ENCODE data around the gene LAMA2. TPM values are rescaled to one million over a fixed set of nuclear protein-coding genes. Genes with fewer than 3 reads are reported as not detected.

Gene LAMA2
- total RNA-seq, 4 donors from 2014 or later, result 1.7 to 112 (median 19.6) TPM

- 82 to 86% methylated on average over 7 of the region's 7 CpGs for WGBS, 2 donors
- no peaks in the 10 kb centered on the region for H3K9me3 ChIP-seq
- no peaks in the 10 kb centered on the region for H3K27me3 ChIP-seq
- TF ChIP-seq POLR2A (IDR thresholded peaks at IDR 0.05) (no peak), CTCF (IDR thresholded peaks at IDR 0.05) (no peak)
- H3K4me3 ChIP-seq, result no peak overlapping the region
- intact Hi-C loops (cut with DNase I), result no loop called here
- no peak for DNase-seq
- H3K4me1 ChIP-seq, result no peaks in the 10 kb centered on the region
- H3K27ac ChIP-seq, result no peak overlapping the region
- H3K36me3 ChIP-seq, result no peaks in the 10 kb centered on the region
Measured at GRCh38 chr6:129194306-129194941, 311.5 kb downstream of the LAMA2 start.

GRCh38 chr6:129195161-129195560, 312.2 kb downstream of the LAMA2 start:
- Histone ChIP-seq H3K27me3 (no peaks in the 10 kb centered on the region), H3K27ac (no peak overlapping the region), H3K4me3 (no peak overlapping the region), H3K9me3 (no peaks in the 10 kb centered on the region), H3K36me3 (no peaks in the 10 kb centered on the region), H3K4me1 (no peaks in the 10 kb centered on the region)
- TF ChIP-seq CTCF (IDR thresholded peaks at IDR 0.05), result no peak
- no peak for TF ChIP-seq POLR2A (IDR thresholded peaks at IDR 0.05)
- intact Hi-C loops (cut with DNase I), result no loop called here
- no peak for DNase-seq
- 58 to 64% methylated on average over 2 of the region's 2 CpGs for WGBS, 2 donors

- H3K4me1 ChIP-seq, result no peaks in the 10 kb centered on the region
- H3K4me3 ChIP-seq, result no peak overlapping the region
- DNase-seq, result no peak
- intact Hi-C loops (cut with DNase I), result no loop called here
- no peak overlapping the region for H3K27ac ChIP-seq
- no peaks in the 10 kb centered on the region for H3K27me3 ChIP-seq
- H3K36me3 ChIP-seq, result no peaks in the 10 kb centered on the region
- H3K9me3 ChIP-seq, result no peaks in the 10 kb centered on the region
- TF ChIP-seq POLR2A (IDR thresholded peaks at IDR 0.05) (no peak), CTCF (IDR thresholded peaks at IDR 0.05) (no peak)
Measured at GRCh38 chr6:129195643-129196042, 312.7 kb downstream of the LAMA2 start.

GRCh38 chr6:129197154-129197553, 314.2 kb downstream of the LAMA2 start:
- Histone ChIP-seq H3K4me1 (no peaks in the 10 kb centered on the region), H3K9me3 (no peaks in the 10 kb centered on the region), H3K27me3 (no peaks in the 10 kb centered on the region), H3K27ac (no peak overlapping the region), H3K4me3 (no peak overlapping the region), H3K36me3 (no peaks in the 10 kb centered on the region)
- 83% methylated on average over 4 of the region's 4 CpGs for WGBS, 2 donors
- DNase-seq, result no peak
- intact Hi-C loops (cut with DNase I), result no loop called here
- TF ChIP-seq CTCF (IDR thresholded peaks at IDR 0.05), result no peak
- TF ChIP-seq POLR2A (IDR thresholded peaks at IDR 0.05), result no peak

GRCh38 chr6:129200151-129200550, 317.2 kb downstream of the LAMA2 start:
- Histone ChIP-seq H3K27ac (no peak overlapping the region), H3K36me3 (no peaks in the 10 kb centered on the region), H3K27me3 (no peaks in the 10 kb centered on the region), H3K9me3 (no peaks in the 10 kb centered on the region), H3K4me1 (no peaks in the 10 kb centered on the region), H3K4me3 (no peak overlapping the region)
- intact Hi-C loops (cut with DNase I), result no loop called here
- TF ChIP-seq CTCF (IDR thresholded peaks at IDR 0.05), result no peak
- DNase-seq, result no peak
- WGBS, 2 donors, result 78 to 79% methylated on average over 9 of the region's 9 CpGs
